DOHH2 (cell line): ENCODE results near the gene PDE9A.

Experiments
- H3F3A ChIP-seq: fragments of 200-600 bp; sonication (generic), shearing (Covaris generic); 2 replicates; pipeline ENCODE4 v1.6.0; 2016; ENCODE audit warnings: antibody characterized with exemption, mild to moderate bottlenecking; ENCODE audit not compliant: control insufficient read depth, insufficient read depth
- H3K27ac ChIP-seq: fragments of 200-600 bp; sonication (generic); 2 replicates; pipeline ENCODE4 v1.5.1; 2014; ENCODE audit warnings: low read depth, mild to moderate bottlenecking, low read length, moderate library complexity
- H3K27me3 ChIP-seq: fragments of 200-600 bp; sonication (generic); 2 replicates; pipeline ENCODE4 v1.6.1; 2014; ENCODE audit warnings: mild to moderate bottlenecking, low read length, mixed read lengths; ENCODE audit not compliant: control insufficient read depth
- H3K36me3 ChIP-seq: fragments of 200-600 bp; sonication (generic); 2 replicates; pipeline ENCODE4 v1.6.1; 2014; ENCODE audit warnings: mild to moderate bottlenecking, low read length, moderate library complexity, mixed read lengths; ENCODE audit not compliant: control insufficient read depth
- H3K4me1 ChIP-seq: fragments of 200-600 bp; sonication (generic); 2 replicates; pipeline ENCODE4 v1.6.1; 2014; ENCODE audit warnings: mild to moderate bottlenecking, low read length, mixed read lengths; ENCODE audit not compliant: control insufficient read depth
- H3K4me2 ChIP-seq: fragments of 200-600 bp; sonication (generic); 2 replicates; pipeline ENCODE4 v1.6.0; 2014; ENCODE audit warnings: mild to moderate bottlenecking, low read length, moderate library complexity
- H3K4me3 ChIP-seq: fragments of 200-600 bp; sonication (generic); 2 replicates; pipeline ENCODE4 v1.5.1; 2014; ENCODE audit warnings: mild to moderate bottlenecking, low read length, mixed read lengths
- H3K79me2 ChIP-seq: fragments of 200-600 bp; sonication (generic); 2 replicates; pipeline ENCODE4 v1.6.1; 2014; ENCODE audit warnings: mild to moderate bottlenecking, low read length, mixed read lengths; ENCODE audit not compliant: control insufficient read depth
- H3K9me2 ChIP-seq: fragments of 200-600 bp; sonication (generic); replicated peaks from 2 replicates; pipeline ENCODE4 v1.6.1; 2014; ENCODE audit warnings: mild to moderate bottlenecking, low read length, mixed read lengths; ENCODE audit not compliant: control insufficient read depth
- H3K9me3 ChIP-seq: fragments of 200-600 bp; sonication (generic); 2 replicates; pipeline ENCODE4 v1.6.1; 2014; ENCODE audit warnings: antibody characterized with exemption, low read length, mixed read lengths; ENCODE audit not compliant: control insufficient read depth, insufficient read depth
- H4K20me1 ChIP-seq: fragments of 200-600 bp; sonication (generic); 2 replicates; pipeline ENCODE4 v1.6.0; 2014; ENCODE audit warnings: low read depth, mild to moderate bottlenecking, antibody characterized with exemption, low read length, moderate library complexity; ENCODE audit not compliant: control insufficient read depth, insufficient read depth
- EZH2phosphoT487 ChIP-seq: fragments of 200-600 bp; sonication (generic); IDR thresholded peaks from 2 replicates; pipeline ENCODE4 v1.6.1; 2017; ENCODE audit warnings: borderline replicate concordance, mild to moderate bottlenecking, antibody characterized with exemption, low read length, moderate library complexity, mixed read lengths
- TF ChIP-seq, protein P1 (sequence below): fragments of 200-600 bp; sonication (generic); IDR thresholded peaks from one replicate; pipeline ENCODE4 v1.5.1; 2014; ENCODE audit warnings: antibody characterized with exemption, mild to moderate bottlenecking, low read depth, low read length; ENCODE audit not compliant: poor library complexity, severe bottlenecking

The PDE9A gene

GRCh38 chr21:42670058-42670880 lies 16.8 kb downstream of the PDE9A start:
- Histone ChIP-seq H3K4me3 (peak overlapping the region; percentile 51), H3K27ac (peak overlapping the region; percentile 83), H3K4me1 (peaks cover 75% of the 10 kb centered on the region), H3F3A (peaks cover 25% of the 10 kb centered on the region), H3K27me3 (no peaks in the 10 kb centered on the region), H3K9me2 (no peaks in the 10 kb centered on the region), H3K9me3 (peaks cover 4% of the 10 kb centered on the region; the same call in 1 of the 2 replicates), H3K4me2 (peak overlapping the region; percentile 72), H3K79me2 (peaks cover 43% of the 10 kb centered on the region), H3K36me3 (peaks cover 23% of the 10 kb centered on the region), H4K20me1 (0 out of 2 replicates have a peak, but pooled peaks cover 6% of the 10 kb centered on the region)
- TF ChIP-seq, protein P1, sequence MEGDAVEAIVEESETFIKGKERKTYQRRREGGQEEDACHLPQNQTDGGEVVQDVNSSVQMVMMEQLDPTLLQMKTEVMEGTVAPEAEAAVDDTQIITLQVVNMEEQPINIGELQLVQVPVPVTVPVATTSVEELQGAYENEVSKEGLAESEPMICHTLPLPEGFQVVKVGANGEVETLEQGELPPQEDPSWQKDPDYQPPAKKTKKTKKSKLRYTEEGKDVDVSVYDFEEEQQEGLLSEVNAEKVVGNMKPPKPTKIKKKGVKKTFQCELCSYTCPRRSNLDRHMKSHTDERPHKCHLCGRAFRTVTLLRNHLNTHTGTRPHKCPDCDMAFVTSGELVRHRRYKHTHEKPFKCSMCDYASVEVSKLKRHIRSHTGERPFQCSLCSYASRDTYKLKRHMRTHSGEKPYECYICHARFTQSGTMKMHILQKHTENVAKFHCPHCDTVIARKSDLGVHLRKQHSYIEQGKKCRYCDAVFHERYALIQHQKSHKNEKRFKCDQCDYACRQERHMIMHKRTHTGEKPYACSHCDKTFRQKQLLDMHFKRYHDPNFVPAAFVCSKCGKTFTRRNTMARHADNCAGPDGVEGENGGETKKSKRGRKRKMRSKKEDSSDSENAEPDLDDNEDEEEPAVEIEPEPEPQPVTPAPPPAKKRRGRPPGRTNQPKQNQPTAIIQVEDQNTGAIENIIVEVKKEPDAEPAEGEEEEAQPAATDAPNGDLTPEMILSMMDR = no peak
- TF ChIP-seq EZH2phosphoT487 = no peak

GRCh38 chr21:42670884-42671283 lies 17.5 kb downstream of the PDE9A start:
- Histone ChIP-seq H3K27me3 (no peaks in the 10 kb centered on the region), H3K4me1 (peaks cover 69% of the 10 kb centered on the region), H3K4me2 (peak overlapping the region; percentile 72), H3F3A (peaks cover 25% of the 10 kb centered on the region), H3K9me3 (peaks cover 4% of the 10 kb centered on the region; the same call in 1 of the 2 replicates), H3K4me3 (peak overlapping the region; percentile 51), H3K36me3 (peaks cover 23% of the 10 kb centered on the region), H3K9me2 (no peaks in the 10 kb centered on the region), H3K27ac (peak overlapping the region; percentile 83), H3K79me2 (peaks cover 43% of the 10 kb centered on the region), H4K20me1 (0 out of 2 replicates have a peak, but pooled peaks cover 6% of the 10 kb centered on the region)
- TF ChIP-seq, protein P1 = no peak

DNA sequence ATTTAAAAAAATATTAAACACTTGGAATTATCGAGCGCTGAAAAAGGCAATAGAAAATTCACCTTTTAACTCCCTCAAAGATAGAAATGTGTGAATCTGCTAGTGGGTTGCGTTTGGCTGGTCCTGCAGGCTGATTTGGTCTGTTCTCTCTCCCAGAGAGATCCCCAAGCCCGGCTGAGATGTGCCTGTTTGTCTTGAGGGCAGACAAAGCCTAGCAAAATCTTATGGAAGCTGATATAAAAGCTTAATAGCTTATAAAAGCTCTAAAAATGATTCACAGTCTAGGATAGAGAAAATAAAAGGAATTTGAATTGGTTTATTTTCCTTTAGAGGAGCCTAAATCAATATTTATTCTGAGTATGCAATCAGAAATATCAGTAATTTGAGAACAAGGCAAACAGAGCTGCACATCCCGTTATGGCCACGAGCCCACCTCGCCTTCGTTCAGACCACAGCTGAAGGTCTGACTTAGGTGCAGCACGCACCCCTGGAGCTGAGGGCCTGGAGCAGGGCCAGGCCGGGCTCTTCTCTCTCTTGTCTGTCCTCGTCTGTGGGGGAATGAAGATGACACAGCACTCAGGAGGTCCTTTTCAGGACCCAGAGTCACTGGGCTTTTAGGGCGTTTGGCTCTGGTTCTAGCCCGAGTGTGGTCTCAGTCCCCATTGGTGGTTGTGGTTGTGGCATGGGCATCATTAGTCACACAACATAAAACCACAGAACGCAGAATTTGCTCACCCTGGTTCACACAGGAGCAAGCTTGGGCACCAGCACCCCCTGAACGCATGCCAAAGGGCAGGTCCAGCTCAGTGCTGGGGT lies 18.6 kb downstream of the PDE9A start:
- 0 out of 2 replicates have a peak, but pooled peaks cover 6% of the 10 kb centered on the region for H4K20me1 ChIP-seq
- TF ChIP-seq, protein P1 = no peak
- TF ChIP-seq EZH2phosphoT487 = no peak
- H3K4me3 ChIP-seq = peak overlapping the region; percentile 51
- no peaks in the 10 kb centered on the region for H3K27me3 ChIP-seq
- H3K36me3 ChIP-seq = peaks cover 17% of the 10 kb centered on the region
- H3K4me2 ChIP-seq = peak overlapping the region; percentile 72
- peak overlapping the region; percentile 83 for H3K27ac ChIP-seq
- H3K9me2 ChIP-seq = no peaks in the 10 kb centered on the region
- peaks cover 33% of the 10 kb centered on the region for H3K79me2 ChIP-seq
- H3K4me1 ChIP-seq = peaks cover 58% of the 10 kb centered on the region
- peaks cover 25% of the 10 kb centered on the region for H3F3A ChIP-seq
- no peaks in the 10 kb centered on the region for H3K9me3 ChIP-seq
